Hematopoietic multipotent progenitor cell (in vitro differentiated cells): ENCODE data around the gene CDC25A. TPM values are rescaled to one million over a fixed set of nuclear protein-coding genes. Genes with fewer than 3 reads are reported as not detected.

ENCODE experiments used
- DNase-seq, 3 donors: peaks; one replicate each; pipeline ENCODE4 v3.0.0-alpha.2; 2011 to 2015; ENCODE audit warnings: low read depth in 2 of 3, low spot score in 2 of 3
- total RNA-seq: library from RNA; depleted of rRNA; stranded (reverse); fragments of >200 nt; gene quantifications from one replicate; pipeline ENCODE4 v1.2.3, GENCODE V29; 2012

Gene CDC25A
- total RNA-seq, 1 donor, result 5.9 TPM

- no peak for DNase-seq
Observed at GRCh38 chr3:48143567-48143966, 44.6 kb downstream of the CDC25A start.

- DNase-seq, result no peak
Observed at GRCh38 chr3:48142316-48142870, 45.8 kb downstream of the CDC25A start.

GRCh38 chr3:48141604-48142137 is 46.5 kb downstream of the CDC25A start:
- no peak for DNase-seq

GRCh38 chr3:48140936-48141603 is 47.1 kb downstream of the CDC25A start:
- no peak for DNase-seq

- DNase-seq, result no peak
Observed at GRCh38 chr3:48140336-48140757, 47.9 kb downstream of the CDC25A start.

GRCh38 chr3:48137425-48137999 is 50.7 kb downstream of the CDC25A start:
- no peak for DNase-seq

GRCh38 chr3:48135552-48136495 is 52.4 kb downstream of the CDC25A start:
- DNase-seq, result no peak

GRCh38 chr3:48130321-48130904 is 57.8 kb downstream of the CDC25A start:
- no peak for DNase-seq

GRCh38 chr3:48129921-48130320 is 58.3 kb downstream of the CDC25A start:
- no peak for DNase-seq

- DNase-seq, result no peak
Observed at GRCh38 chr3:48128774-48129173, 59.4 kb downstream of the CDC25A start.

GRCh38 chr3:48125886-48126622 is 62.2 kb downstream of the CDC25A start:
- no peak for DNase-seq

GRCh38 chr3:48125013-48125705 is 63.1 kb downstream of the CDC25A start:
- DNase-seq, result no peak

GRCh38 chr3:48123346-48123745 is 64.9 kb downstream of the CDC25A start:
- no peak for DNase-seq

- DNase-seq, result no peak
Observed at GRCh38 chr3:48122504-48122903, 65.7 kb downstream of the CDC25A start.

- no peak for DNase-seq
Observed at GRCh38 chr3:48120223-48120622, 68.0 kb downstream of the CDC25A start.

- DNase-seq, result no peak
Observed at GRCh38 chr3:48119505-48120193, 68.6 kb downstream of the CDC25A start.

- DNase-seq, result no peak
Observed at GRCh38 chr3:48118928-48119327, 69.3 kb downstream of the CDC25A start.

GRCh38 chr3:48118322-48118721 is 69.9 kb downstream of the CDC25A start:
- no peak for DNase-seq

GRCh38 chr3:48112813-48113212 is 75.4 kb downstream of the CDC25A start:
- DNase-seq, result no peak
